ENCODE data around the gene KMT2A.

The KMT2A gene

GRCh38 chr11:118488480-118489109 lies 52.3 kb downstream of the KMT2A start:
- DNase-seq: peak; percentile 82

- DNase-seq: no peak
These were observed 54.7 kb downstream of the KMT2A start for GRCh38 chr11:118491041-118491440.

DNA sequence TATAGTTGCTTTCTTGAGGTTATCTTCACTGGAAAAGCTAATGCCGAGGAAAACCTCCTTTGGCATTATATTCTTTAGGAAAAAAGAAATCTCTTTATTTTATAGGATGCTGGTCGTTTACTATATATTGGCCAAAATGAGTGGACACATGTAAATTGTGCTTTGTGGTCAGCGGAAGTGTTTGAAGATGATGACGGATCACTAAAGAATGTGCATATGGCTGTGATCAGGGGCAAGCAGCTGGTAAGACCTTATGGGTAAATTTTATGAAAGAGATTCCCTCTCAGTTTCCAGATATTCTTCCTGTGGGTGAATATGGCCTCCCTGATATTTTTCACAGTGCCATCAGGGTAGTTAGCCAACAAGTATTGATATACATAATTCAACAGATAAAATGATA lies 61.5 kb downstream of the KMT2A start:
- no peak for DNase-seq

DNA sequence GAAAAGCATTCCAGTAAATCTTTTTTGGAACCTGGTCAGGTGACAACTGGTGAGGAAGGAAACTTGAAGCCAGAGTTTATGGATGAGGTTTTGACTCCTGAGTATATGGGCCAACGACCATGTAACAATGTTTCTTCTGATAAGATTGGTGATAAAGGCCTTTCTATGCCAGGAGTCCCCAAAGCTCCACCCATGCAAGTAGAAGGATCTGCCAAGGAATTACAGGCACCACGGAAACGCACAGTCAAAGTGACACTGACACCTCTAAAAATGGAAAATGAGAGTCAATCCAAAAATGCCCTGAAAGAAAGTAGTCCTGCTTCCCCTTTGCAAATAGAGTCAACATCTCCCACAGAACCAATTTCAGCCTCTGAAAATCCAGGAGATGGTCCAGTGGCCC lies 66.9 kb downstream of the KMT2A start:
- no peak for DNase-seq

- no peak for DNase-seq
These were observed 75.3 kb downstream of the KMT2A start for GRCh38 chr11:118511601-118512000.

DNA sequence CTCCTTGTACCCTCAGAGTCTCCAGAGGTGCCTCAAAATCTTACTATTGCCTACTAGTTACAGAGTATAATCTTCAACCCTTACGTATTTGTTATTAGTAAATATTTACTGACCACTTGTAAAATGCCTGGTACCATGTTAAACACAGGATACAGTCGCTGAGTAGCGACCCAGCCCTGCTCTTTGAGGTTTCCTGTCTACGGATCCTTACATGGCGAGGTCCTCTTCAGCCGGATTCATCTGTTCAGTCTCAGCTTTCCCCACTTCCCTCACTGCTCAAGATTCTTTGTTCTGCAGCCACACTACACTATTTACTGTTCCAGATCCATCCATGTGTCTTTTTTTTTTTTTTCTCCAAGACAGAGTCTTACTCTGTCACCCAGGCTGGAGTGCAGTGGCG lies 77.8 kb downstream of the KMT2A start:
- no peak for DNase-seq

- no peak for DNase-seq
These were observed 83.3 kb downstream of the KMT2A start for GRCh38 chr11:118519549-118519948.

GRCh38 chr11:118521892-118522311 lies 85.6 kb downstream of the KMT2A start:
- DNase-seq: no peak

- DNase-seq: no peak
These were observed 86.3 kb downstream of the KMT2A start for GRCh38 chr11:118522571-118523072.

- no peak for DNase-seq
These were observed 88.1 kb downstream of the KMT2A start for GRCh38 chr11:118524356-118524755.

DNA sequence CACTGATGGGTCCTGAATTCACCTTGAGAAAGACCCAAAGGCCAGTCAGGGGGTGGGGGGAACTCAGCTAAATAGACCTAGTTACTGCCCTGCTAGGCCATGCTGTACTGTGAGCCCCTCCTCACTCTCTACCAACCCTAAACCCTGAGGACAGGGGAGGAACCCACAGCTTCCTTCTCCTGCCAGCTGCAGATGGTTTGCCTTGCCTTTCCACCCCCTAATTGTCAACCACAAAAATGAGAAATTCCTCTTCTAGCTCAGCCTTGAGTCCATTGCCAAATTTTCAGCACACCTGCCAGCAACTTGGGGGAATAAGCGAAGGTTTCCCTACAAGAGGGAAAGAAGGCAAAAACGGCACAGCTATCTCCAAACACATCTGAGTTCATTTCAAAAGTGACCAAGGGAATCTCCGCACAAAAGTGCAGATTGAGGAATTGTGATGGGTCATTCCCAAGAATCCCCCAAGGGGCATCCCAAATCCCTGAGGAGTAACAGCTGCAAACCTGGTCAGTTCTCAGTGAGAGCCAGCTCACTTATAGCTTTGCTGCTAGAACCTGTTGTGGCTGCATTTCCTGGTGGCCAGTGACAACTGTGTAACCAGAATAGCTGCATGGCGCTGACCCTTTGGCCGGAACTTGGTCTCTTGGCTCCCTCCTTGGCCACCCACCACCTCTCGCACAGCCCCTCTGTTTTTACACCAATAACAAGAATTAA lies 88.6 kb downstream of the KMT2A start:
- no peak for DNase-seq

GRCh38 chr11:118526688-118527087 lies 90.4 kb downstream of the KMT2A start:
- DNase-seq: no peak

GRCh38 chr11:118527109-118527508 lies 90.8 kb downstream of the KMT2A start, which contains the start of gene TTC36:
Gene TTC36, plus strand, starts transcription at chr11:118527474. Its CDS starts 21 bp downstream, at chr11:118527495.
- DNase-seq: no peak

DNA sequence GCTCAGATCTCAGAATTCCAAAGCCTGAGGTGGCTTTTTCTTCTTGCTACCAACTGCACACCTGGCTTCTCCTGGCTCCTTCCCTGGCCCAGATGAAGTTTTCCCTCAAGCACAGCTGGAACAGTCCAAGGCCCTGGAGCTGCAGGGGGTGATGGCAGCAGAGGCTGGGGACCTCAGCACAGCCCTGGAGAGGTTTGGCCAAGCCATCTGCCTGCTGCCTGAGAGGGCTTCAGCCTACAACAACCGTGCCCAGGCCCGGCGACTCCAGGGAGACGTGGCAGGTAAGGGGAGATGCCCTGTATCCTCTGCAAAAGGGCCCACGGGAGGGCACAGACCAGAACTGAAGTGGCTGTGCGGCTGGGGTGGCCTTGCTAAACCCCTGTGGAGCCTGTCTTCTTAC lies 92.2 kb downstream of the KMT2A start:
- DNase-seq: no peak

DNA sequence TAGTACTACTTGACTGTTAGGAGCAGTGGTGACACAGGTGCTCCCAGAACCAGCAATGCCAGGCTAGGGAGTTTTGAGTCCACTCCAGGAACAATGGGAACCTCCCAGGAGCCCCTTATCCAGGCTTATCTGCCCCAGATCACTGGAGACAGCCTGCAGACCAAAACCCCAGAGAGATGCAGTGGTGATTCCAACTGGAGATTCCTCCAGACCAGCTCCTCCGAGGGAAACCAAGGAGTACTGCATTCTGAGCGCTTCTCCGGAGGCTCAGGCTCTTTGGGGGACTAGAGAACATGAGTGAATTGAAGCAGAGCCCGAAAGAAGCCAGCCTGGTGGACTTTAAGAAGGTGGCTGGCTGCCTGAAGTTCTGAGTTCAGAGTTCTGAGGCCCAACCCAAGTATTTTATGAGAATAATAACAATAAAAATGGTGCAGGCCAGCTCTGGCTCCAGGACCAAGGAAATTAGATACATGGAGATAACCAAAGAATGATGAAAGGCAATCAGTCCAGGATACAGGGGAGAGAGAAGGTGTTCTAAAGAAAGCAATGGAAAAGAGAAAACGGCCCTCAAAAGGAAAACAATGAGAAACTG lies 93.4 kb downstream of the KMT2A start:
- DNase-seq: no peak

- DNase-seq: no peak
These were observed 93.9 kb downstream of the KMT2A start for GRCh38 chr11:118530180-118530682.

DNA sequence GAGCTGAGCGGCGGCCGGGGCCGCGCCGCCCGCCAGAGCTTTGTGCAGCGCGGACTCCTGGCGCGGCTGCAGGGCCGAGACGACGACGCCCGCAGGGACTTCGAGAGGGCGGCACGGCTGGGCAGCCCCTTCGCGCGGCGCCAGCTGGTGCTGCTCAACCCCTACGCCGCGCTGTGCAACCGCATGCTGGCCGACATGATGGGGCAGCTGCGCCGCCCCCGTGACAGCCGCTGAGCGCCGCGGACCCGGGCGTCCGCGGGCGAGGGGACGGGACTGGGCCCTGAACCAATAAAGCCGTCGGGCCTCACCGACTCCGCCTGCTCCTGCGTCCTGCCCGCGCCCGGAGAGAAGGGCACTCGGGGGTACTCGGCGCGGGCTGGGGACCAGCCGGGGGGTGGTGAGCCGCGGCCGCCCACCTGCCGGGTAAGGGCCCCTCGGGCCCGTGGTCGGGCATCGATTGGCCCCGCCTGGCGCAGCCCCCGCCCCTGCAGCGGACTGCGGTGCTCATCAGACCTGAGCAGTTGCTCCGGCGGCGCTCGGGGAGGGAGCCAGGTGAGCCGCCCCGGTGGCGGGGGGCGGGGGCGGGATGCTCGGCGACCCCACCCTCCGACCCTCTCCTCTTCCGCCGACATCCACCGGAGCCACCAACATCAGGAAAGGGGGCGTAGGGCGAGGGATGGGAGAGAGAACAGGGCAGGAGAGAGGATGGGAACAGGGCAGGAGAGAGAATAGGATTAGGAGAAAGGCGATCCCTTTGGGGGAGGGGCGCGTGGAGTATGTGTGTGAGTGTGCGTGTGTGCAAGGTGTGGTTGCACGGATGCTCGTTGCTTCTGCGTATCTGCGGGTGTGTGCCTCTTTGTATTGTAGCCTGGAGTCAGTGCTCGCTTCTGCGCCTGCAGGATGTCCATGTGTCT lies 94.6 kb downstream of the KMT2A start, which contains the start of gene TMEM25:
TMEM25 (plus strand) TSS at position 510 of the 914 bp plus-strand sequence. CDS start 610 bp downstream, outside the sequence.
- peak; percentile 87 for DNase-seq

GRCh38 chr11:118531597-118532084 lies 95.3 kb downstream of the KMT2A start:
- DNase-seq: no peak

DNA sequence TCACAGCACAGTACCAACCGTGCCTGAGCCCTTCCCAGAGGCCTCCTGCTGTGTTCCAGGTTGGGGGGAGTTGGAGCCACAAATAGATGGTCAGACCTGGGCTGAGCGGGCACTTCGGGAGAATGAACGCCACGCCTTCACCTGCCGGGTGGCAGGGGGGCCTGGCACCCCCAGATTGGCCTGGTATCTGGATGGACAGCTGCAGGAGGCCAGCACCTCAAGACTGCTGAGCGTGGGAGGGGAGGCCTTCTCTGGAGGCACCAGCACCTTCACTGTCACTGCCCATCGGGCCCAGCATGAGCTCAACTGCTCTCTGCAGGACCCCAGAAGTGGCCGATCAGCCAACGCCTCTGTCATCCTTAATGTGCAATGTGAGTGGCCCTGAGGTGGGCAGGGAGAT lies 95.8 kb downstream of the KMT2A start:
- no peak for DNase-seq

DNA sequence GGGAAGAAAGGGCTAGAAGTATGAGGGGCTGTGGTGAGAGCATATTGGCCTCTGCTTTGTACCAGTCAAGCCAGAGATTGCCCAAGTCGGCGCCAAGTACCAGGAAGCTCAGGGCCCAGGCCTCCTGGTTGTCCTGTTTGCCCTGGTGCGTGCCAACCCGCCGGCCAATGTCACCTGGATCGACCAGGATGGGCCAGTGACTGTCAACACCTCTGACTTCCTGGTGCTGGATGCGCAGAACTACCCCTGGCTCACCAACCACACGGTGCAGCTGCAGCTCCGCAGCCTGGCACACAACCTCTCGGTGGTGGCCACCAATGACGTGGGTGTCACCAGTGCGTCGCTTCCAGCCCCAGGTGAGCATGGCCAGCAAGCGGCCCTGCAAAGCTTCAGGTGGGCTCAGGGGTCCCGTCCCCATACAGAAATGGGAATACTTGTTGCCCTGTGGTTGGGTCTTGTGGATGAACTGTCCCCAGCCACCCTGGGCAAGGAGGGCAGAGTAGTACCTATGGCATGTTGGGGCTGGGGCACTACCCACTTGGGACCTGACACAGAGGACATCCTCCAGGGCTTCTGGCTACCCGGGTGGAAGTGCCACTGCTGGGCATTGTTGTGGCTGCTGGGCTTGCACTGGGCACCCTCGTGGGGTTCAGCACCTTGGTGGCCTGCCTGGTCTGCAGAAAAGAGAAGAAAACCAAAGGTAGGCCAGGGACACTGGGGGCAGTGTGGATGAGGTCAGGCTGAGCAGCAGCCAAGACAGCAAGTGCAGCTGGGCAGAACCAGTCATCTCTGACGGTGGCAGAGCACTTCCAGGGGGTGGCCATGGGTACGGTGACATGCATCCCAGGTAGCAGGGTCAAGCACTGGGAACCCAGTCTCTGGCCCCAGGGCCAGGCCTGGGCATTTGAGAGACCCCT lies 96.8 kb downstream of the KMT2A start:
- DNase-seq: no peak

All from stimulated activated CD4-positive, alpha-beta T cell treated with anti-CD3 and anti-CD28 coated beads, Interleukin-15, amount 100 ng/mL, for 24 hours (primary cell).